CD4-positive, alpha-beta T cell (primary cell): ENCODE measurements around the gene PFN1. TPM values are rescaled to one million over a fixed set of nuclear protein-coding genes. Genes with fewer than 3 reads are reported as not detected.
"Not testable (repeated sequence)": the region's sequence is repeated elsewhere in the genome, so short reads cannot be mapped to it uniquely, and the experiment has no call there.

Experiments
- ATAC-seq: fragments of 200-7000 bp; cut with Tn5 transposase; one replicate; pipeline ENCODE4 v1.10.0; 2022; ENCODE audit warnings: mild to moderate bottlenecking; ENCODE audit not compliant: poor library complexity
- CTCF ChIA-PET: fragments of 350-600 bp; sonication (Branson Sonifier 250); formaldehyde crosslinking; loops from one replicate; lab custom pipeline; 2021; ENCODE audit warnings: antibody characterized with exemption, inconsistent platforms; lab: Charles Lee
- POLR2A ChIA-PET: fragments of 350-600 bp; sonication (Branson Sonifier 250); formaldehyde crosslinking; loops from one replicate; lab custom pipeline; 2021; ENCODE audit warnings: antibody characterized with exemption, inconsistent platforms; lab: Charles Lee
- DNase-seq, 14 experiments: peaks; one replicate each; pipeline ENCODE4 v3.0.0-alpha.2; 2013 to 2020; ENCODE audit warnings: mixed read lengths in 2 of 14
- H3K27ac ChIP-seq, 2 donors: one replicate each; pipeline versions ENCODE4 v1.5.1 to v1.7.0; 2013; ENCODE audit warnings: low read length in 2 of 2, low read depth in 1 of 2, mild to moderate bottlenecking in 1 of 2
- H3K27me3 ChIP-seq, 2 experiments: 1 replicate in 1 of 2; 2 replicates in 1 of 2; pipeline versions ENCODE4 v1.6.1 to v1.7.0; 2013; ENCODE audit warnings: low read length in 2 of 2, control low read depth in 1 of 2, mild to moderate bottlenecking in 1 of 2, moderate library complexity in 1 of 2; ENCODE audit not compliant: insufficient read depth in 2 of 2, control insufficient read depth in 1 of 2
- H3K36me3 ChIP-seq: one replicate; pipeline ENCODE4 v1.6.1; 2013; ENCODE audit warnings: low read length, control low read depth; ENCODE audit not compliant: insufficient read depth
- H3K4me1 ChIP-seq: one replicate; pipeline ENCODE4 v1.6.1; 2013; ENCODE audit warnings: low read length, control low read depth; ENCODE audit not compliant: insufficient read depth
- H3K4me3 ChIP-seq: one replicate; pipeline ENCODE4 v1.5.1; 2013; ENCODE audit warnings: mild to moderate bottlenecking, low read length, moderate library complexity
- H3K9me3 ChIP-seq, 2 experiments: 1 replicate in 1 of 2; 2 replicates in 1 of 2; pipeline versions ENCODE4 v1.6.1 to v1.7.0; 2013; ENCODE audit warnings: low read length in 2 of 2, mild to moderate bottlenecking in 2 of 2, control low read depth in 1 of 2, moderate library complexity in 1 of 2; ENCODE audit not compliant: control insufficient read depth in 1 of 2, insufficient read depth in 1 of 2
- H3K27ac Mint-ChIP-seq: one replicate; pipeline ENCODE4 v1.8.0; 2020; ENCODE audit warnings: mixed read lengths
- H3K27me3 Mint-ChIP-seq: one replicate; pipeline ENCODE4 v1.8.0; 2021; ENCODE audit warnings: mixed read lengths
- H3K36me3 Mint-ChIP-seq: one replicate; pipeline ENCODE4 v1.8.0; 2021; ENCODE audit warnings: low read depth, mixed read lengths
- H3K4me1 Mint-ChIP-seq: one replicate; pipeline ENCODE4 v1.8.0; 2021; ENCODE audit warnings: low read depth, mixed read lengths
- H3K4me3 Mint-ChIP-seq: one replicate; pipeline ENCODE4 v1.8.0; 2020; ENCODE audit warnings: mild to moderate bottlenecking, mixed read lengths
- H3K9me3 Mint-ChIP-seq: one replicate; pipeline ENCODE4 v1.8.0; 2020; ENCODE audit warnings: mixed read lengths
- intact Hi-C, 2 experiments: fragments of 100-400 bp; cut with DNase I in 1 of 2; cut with micrococcal nuclease in 1 of 2; formaldehyde crosslinking; loops; one replicate each; pipeline versions ENCODE4 v1.15.1 to v1.9.0; 2023 to 2025; cut with DNase I, micrococcal nuclease
- total RNA-seq, 174 experiments: library from RNA in 2 of 174; stranded (reverse) in 2 of 174; gene quantifications; one replicate each; pipeline ENCODE4 v1.2.3 and lab custom pipeline; 2021 to 2026
- TF ChIP-seq, protein P1 (sequence below): fragments of 200-600 bp; IDR thresholded peaks from one replicate; pipeline ENCODE4 v1.8.0; 2022; ENCODE audit warnings: antibody characterized with exemption, mild to moderate bottlenecking

The PFN1 gene
- total RNA-seq, 2 experiments from 2014 or later, result 349 to 362 TPM

GRCh38 chr17:4913994-4914393 is 34.3 kb downstream of the PFN1 start:
- no peak overlapping the region for H3K4me3 ChIP-seq
- CTCF ChIA-PET, result interaction anchor here (0.6 kb wide), 1 partner anchor 89 kb away, joined by 3 read pairs; no protein-coding TSS in a partner anchor
- H3K27me3 Mint-ChIP-seq, result no peaks in the 10 kb centered on the region
- DNase-seq (no peak), ATAC-seq (no peak)
- H3K4me1 Mint-ChIP-seq, result no peaks in the 10 kb centered on the region
- no peaks in the 10 kb centered on the region for H3K36me3 Mint-ChIP-seq
- no peaks in the 10 kb centered on the region for H3K27me3 ChIP-seq
- H3K27ac ChIP-seq, result no peak overlapping the region
- no peak overlapping the region for H3K4me3 Mint-ChIP-seq
- POLR2A ChIA-PET, result interaction anchor here (1.1 to 1.5 kb wide), 2 partner anchors 54 to 83 kb away, joined by 3 to 4 read pairs; partner anchors contain the start of gene SPAG7
- no peaks in the 10 kb centered on the region for H3K9me3 ChIP-seq
- no peaks in the 10 kb centered on the region for H3K36me3 ChIP-seq
- H3K27ac Mint-ChIP-seq, result no peak overlapping the region
- TF ChIP-seq, protein P1, sequence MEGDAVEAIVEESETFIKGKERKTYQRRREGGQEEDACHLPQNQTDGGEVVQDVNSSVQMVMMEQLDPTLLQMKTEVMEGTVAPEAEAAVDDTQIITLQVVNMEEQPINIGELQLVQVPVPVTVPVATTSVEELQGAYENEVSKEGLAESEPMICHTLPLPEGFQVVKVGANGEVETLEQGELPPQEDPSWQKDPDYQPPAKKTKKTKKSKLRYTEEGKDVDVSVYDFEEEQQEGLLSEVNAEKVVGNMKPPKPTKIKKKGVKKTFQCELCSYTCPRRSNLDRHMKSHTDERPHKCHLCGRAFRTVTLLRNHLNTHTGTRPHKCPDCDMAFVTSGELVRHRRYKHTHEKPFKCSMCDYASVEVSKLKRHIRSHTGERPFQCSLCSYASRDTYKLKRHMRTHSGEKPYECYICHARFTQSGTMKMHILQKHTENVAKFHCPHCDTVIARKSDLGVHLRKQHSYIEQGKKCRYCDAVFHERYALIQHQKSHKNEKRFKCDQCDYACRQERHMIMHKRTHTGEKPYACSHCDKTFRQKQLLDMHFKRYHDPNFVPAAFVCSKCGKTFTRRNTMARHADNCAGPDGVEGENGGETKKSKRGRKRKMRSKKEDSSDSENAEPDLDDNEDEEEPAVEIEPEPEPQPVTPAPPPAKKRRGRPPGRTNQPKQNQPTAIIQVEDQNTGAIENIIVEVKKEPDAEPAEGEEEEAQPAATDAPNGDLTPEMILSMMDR, result no peak
- intact Hi-C loops, result no loop called here
- no peaks in the 10 kb centered on the region for H3K9me3 Mint-ChIP-seq
- H3K4me1 ChIP-seq, result peaks cover 8% of the 10 kb centered on the region

DNA sequence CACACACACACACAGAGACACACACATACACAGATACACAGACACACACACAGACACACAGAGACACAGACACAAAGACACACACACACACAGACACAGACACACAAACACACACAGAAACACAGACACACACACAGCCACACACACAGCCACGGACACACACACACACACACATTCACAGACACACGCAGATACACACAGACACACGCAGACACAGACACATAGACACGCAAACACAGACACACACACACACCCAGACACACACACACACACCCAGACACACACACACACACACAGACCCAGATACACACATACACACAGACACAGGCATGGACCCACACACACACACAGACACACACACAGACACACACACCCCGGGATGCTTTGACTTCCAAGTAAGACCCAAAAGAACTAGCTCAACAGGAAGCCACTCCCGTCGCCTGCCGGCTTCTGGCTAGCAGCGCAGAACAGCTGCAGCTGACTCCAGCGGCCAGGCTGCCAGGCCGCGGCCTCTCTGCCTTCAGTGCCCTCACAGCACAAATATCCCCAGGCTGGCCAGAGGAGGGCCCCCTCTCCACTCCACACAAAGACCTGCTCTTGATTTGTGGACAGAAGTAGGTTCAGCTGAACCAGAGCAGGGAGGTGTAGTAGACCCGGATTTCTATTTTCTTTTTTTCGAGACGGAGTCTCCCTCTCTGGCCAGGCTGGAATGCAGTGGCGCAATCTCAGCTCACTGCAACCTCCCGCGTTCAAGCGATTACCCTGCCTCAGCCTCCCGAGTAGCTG is 39.4 kb downstream of the PFN1 start:
- Mint-ChIP-seq H3K27ac (no peak overlapping the region), H3K4me1 (no peaks in the 10 kb centered on the region), H3K27me3 (no peaks in the 10 kb centered on the region), H3K9me3 (no peaks in the 10 kb centered on the region), H3K36me3 (no peaks in the 10 kb centered on the region), H3K4me3 (no peak overlapping the region)
- intact Hi-C loops, result loop anchor here (1.0 to 2.0 kb wide), 7 partner anchors 30 to 153 kb away; partner anchors contain the start of genes CAMTA2 (in 2 of the 2) and SPAG7 (in 1 of the 2)
- TF ChIP-seq, protein P1, result peak; percentile 61
- Histone ChIP-seq H3K27me3 (no peaks in the 10 kb centered on the region), H3K36me3 (no peaks in the 10 kb centered on the region), H3K4me1 (peaks cover 18% of the 10 kb centered on the region), H3K9me3 (no peaks in the 10 kb centered on the region), H3K27ac (no peak overlapping the region), H3K4me3 (no peak overlapping the region)
- ATAC-seq, result peak; percentile 93
- POLR2A ChIA-PET, result interaction anchor here (0.7 to 2.6 kb wide), 13 partner anchors 8 to 88 kb away, joined by 3 to 23 read pairs (median 5); partner anchors contain the start of genes C17orf107, CAMTA2, INCA1 and PFN1
- peak; percentile 61 to 88 (median 70) for DNase-seq
- CTCF ChIA-PET, result interaction anchor here (0.6 to 2.3 kb wide), 17 partner anchors 10 to 205 kb away, joined by 3 to 21 read pairs (median 5); partner anchors contain the start of genes C17orf107, CAMTA2, INCA1 and KIF1C

DNA sequence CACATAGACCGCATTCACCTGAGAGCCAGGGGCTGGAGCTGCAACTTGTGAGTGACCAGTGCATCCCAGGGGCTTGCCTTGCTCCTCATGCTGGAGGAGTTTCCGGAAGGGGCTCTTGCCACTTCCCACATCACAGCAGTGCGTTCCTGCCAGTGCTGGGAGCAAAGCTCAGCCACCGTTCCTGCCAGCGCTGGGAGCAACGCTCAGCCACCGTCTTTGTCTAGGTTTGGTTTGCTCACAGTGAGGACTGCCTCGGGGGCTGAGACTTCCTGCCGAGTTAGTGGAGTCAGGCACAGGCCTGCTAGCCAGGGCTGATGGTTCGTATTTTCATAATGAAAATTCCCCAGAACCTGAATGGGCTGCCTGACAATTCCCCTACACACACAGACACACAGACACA is 40.0 kb downstream of the PFN1 start:
- H3K27ac Mint-ChIP-seq, result no peak overlapping the region
- TF ChIP-seq, protein P1, result no peak
- ChIA-PET CTCF (interaction anchor here (0.6 to 2.3 kb wide), 14 partner anchors 9 to 159 kb away, joined by 3 to 21 read pairs (median 7); partner anchors contain the start of genes C17orf107, CAMTA2, RNF167 and SLC25A11), POLR2A (interaction anchor here (0.7 to 2.6 kb wide), 10 partner anchors 8 to 88 kb away, joined by 3 to 23 read pairs (median 5); partner anchors contain the start of genes CAMTA2, INCA1, PFN1 and RNF167)
- H3K9me3 Mint-ChIP-seq, result no peaks in the 10 kb centered on the region
- DNase-seq (peak in 2 of 14 experiments; percentile 30 to 51), ATAC-seq (no peak)
- Histone ChIP-seq H3K27ac (no peak overlapping the region), H3K4me1 (peaks cover 24% of the 10 kb centered on the region), H3K36me3 (no peaks in the 10 kb centered on the region), H3K27me3 (no peaks in the 10 kb centered on the region), H3K4me3 (no peak overlapping the region), H3K9me3 (no peaks in the 10 kb centered on the region)
- H3K27me3 Mint-ChIP-seq, result no peaks in the 10 kb centered on the region
- H3K36me3 Mint-ChIP-seq, result no peaks in the 10 kb centered on the region
- intact Hi-C loops, result loop anchor here in 1 of 2 experiments (2.0 kb wide), 2 partner anchors 30 to 78 kb away; partner anchors contain the start of gene CAMTA2
- peaks cover 5% of the 10 kb centered on the region for H3K4me1 Mint-ChIP-seq
- no peak overlapping the region for H3K4me3 Mint-ChIP-seq

GRCh38 chr17:4906642-4907041 is 41.7 kb downstream of the PFN1 start:
- ATAC-seq, H3K4me3 Mint-ChIP-seq, H3K36me3 ChIP-seq, H3K9me3 Mint-ChIP-seq, H3K27ac ChIP-seq, intact Hi-C loops, H3K27me3 Mint-ChIP-seq, H3K36me3 Mint-ChIP-seq, H3K27ac Mint-ChIP-seq, H3K9me3 ChIP-seq, H3K27me3 ChIP-seq, DNase-seq, H3K4me3 ChIP-seq: not testable (repeated sequence)
- H3K4me1 ChIP-seq, result peaks cover 40% of the 10 kb centered on the region
- peaks cover 17% of the 10 kb centered on the region for H3K4me1 Mint-ChIP-seq
- CTCF ChIA-PET, result interaction anchor here (0.6 kb wide), 1 partner anchor 55 kb away, joined by 3 read pairs; no protein-coding TSS in a partner anchor
- POLR2A ChIA-PET, result interaction anchor here (1.5 kb wide), 1 partner anchor 42 kb away, joined by 3 read pairs; the partner anchor contains the start of gene PFN1
